Ishikawa (cell line): ENCODE measurements around the gene IL36RN.

ENCODE experiments used
- CEBPB ChIP-seq: IDR thresholded peaks from 2 replicates; pipeline ENCODE4 v1.6.1; 2012
- CREB1 ChIP-seq: IDR thresholded peaks from 2 replicates; pipeline ENCODE4 v1.6.1; 2012; ENCODE audit warnings: low read depth
- EGR1 ChIP-seq: IDR thresholded peaks from 2 replicates; pipeline ENCODE4 v1.6.1; 2012
- EP300 ChIP-seq: IDR thresholded peaks from 2 replicates; pipeline ENCODE4 v1.6.1; 2012; ENCODE audit warnings: borderline replicate concordance
- FOXM1 ChIP-seq: IDR thresholded peaks from 2 replicates; pipeline ENCODE4 v1.6.1; 2012; ENCODE audit warnings: low read depth, borderline replicate concordance
- RAD21 ChIP-seq: IDR thresholded peaks from 2 replicates; pipeline ENCODE4 v1.6.1; 2012; ENCODE audit warnings: low read depth
- TAF1 ChIP-seq: IDR thresholded peaks from 2 replicates; pipeline ENCODE4 v1.6.1; 2012; ENCODE audit warnings: low read depth, mild to moderate bottlenecking
- TCF12 ChIP-seq: IDR thresholded peaks from 2 replicates; pipeline ENCODE4 v1.6.1; 2012; ENCODE audit warnings: low read depth
- TEAD4 ChIP-seq: IDR thresholded peaks from 2 replicates; pipeline ENCODE4 v1.6.1; 2012
- YY1 ChIP-seq: IDR thresholded peaks from 2 replicates; pipeline ENCODE4 v1.6.1; 2012; ENCODE audit warnings: low read depth
- TF ChIP-seq, protein P1 (sequence below): IDR thresholded peaks from 2 replicates; pipeline ENCODE4 v1.6.1; 2012
- TF ChIP-seq, protein P2 (sequence below): IDR thresholded peaks from 2 replicates; pipeline ENCODE4 v1.6.1; 2012
- TF ChIP-seq, protein P3 (sequence below): IDR thresholded peaks from 2 replicates; pipeline ENCODE4 v1.6.1; 2012; ENCODE audit warnings: low read depth, mild to moderate bottlenecking

DNA sequence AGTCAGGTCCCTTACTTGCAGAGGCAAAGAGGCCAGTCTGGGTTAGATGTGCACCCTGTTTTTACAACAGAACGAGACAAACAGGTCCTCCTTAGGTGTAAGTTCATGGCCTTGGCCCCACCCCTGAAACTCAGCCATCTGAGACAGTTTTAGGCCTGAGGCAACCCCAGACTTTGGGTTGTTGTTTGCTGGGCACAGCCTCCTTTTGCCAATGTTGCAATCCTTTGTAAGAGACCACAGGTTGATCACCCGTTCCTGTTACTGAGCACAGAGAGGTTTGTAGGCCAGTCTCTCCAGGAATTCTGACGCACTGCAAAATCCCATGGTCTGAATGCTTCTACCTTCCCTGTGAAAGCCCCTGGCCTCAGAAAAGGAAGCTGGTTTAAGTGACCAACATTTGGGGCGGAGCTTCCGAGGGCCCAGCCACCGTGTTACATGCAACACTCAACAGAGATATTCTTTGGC, 52.9 kb downstream of the IL36RN start:
- no peak for TF ChIP-seq EP300
- TF ChIP-seq, protein P1, sequence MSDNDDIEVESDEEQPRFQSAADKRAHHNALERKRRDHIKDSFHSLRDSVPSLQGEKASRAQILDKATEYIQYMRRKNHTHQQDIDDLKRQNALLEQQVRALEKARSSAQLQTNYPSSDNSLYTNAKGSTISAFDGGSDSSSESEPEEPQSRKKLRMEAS = no peak
- no peak for TF ChIP-seq TAF1
- no peak for TF ChIP-seq TCF12
- TF ChIP-seq YY1 = no peak
- TF ChIP-seq, protein P2, sequence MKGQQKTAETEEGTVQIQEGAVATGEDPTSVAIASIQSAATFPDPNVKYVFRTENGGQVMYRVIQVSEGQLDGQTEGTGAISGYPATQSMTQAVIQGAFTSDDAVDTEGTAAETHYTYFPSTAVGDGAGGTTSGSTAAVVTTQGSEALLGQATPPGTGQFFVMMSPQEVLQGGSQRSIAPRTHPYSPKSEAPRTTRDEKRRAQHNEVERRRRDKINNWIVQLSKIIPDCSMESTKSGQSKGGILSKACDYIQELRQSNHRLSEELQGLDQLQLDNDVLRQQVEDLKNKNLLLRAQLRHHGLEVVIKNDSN = no peak
- no peak for TF ChIP-seq FOXM1
- TF ChIP-seq, protein P3, sequence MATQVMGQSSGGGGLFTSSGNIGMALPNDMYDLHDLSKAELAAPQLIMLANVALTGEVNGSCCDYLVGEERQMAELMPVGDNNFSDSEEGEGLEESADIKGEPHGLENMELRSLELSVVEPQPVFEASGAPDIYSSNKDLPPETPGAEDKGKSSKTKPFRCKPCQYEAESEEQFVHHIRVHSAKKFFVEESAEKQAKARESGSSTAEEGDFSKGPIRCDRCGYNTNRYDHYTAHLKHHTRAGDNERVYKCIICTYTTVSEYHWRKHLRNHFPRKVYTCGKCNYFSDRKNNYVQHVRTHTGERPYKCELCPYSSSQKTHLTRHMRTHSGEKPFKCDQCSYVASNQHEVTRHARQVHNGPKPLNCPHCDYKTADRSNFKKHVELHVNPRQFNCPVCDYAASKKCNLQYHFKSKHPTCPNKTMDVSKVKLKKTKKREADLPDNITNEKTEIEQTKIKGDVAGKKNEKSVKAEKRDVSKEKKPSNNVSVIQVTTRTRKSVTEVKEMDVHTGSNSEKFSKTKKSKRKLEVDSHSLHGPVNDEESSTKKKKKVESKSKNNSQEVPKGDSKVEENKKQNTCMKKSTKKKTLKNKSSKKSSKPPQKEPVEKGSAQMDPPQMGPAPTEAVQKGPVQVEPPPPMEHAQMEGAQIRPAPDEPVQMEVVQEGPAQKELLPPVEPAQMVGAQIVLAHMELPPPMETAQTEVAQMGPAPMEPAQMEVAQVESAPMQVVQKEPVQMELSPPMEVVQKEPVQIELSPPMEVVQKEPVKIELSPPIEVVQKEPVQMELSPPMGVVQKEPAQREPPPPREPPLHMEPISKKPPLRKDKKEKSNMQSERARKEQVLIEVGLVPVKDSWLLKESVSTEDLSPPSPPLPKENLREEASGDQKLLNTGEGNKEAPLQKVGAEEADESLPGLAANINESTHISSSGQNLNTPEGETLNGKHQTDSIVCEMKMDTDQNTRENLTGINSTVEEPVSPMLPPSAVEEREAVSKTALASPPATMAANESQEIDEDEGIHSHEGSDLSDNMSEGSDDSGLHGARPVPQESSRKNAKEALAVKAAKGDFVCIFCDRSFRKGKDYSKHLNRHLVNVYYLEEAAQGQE = no peak
- TF ChIP-seq TEAD4 = no peak
- TF ChIP-seq CREB1 = no peak
- TF ChIP-seq RAD21 = no peak
- peak; percentile 50; the same call in 1 of the 2 replicates for TF ChIP-seq CEBPB
- TF ChIP-seq EGR1 = no peak
